Ishikawa (cell line): ENCODE data around the gene PRKAB2.

Experiments
- CEBPB ChIP-seq: IDR thresholded peaks from 2 replicates; pipeline ENCODE4 v1.6.1; 2012
- CREB1 ChIP-seq: IDR thresholded peaks from 2 replicates; pipeline ENCODE4 v1.6.1; 2012; ENCODE audit warnings: low read depth
- EGR1 ChIP-seq: IDR thresholded peaks from 2 replicates; pipeline ENCODE4 v1.6.1; 2012
- EP300 ChIP-seq: IDR thresholded peaks from 2 replicates; pipeline ENCODE4 v1.6.1; 2012; ENCODE audit warnings: borderline replicate concordance
- FOXM1 ChIP-seq: IDR thresholded peaks from 2 replicates; pipeline ENCODE4 v1.6.1; 2012; ENCODE audit warnings: low read depth, borderline replicate concordance
- NFIC ChIP-seq: IDR thresholded peaks from 2 replicates; pipeline ENCODE4 v1.6.1; 2012
- RAD21 ChIP-seq: IDR thresholded peaks from 2 replicates; pipeline ENCODE4 v1.6.1; 2012; ENCODE audit warnings: low read depth
- TAF1 ChIP-seq: IDR thresholded peaks from 2 replicates; pipeline ENCODE4 v1.6.1; 2012; ENCODE audit warnings: low read depth, mild to moderate bottlenecking
- TCF12 ChIP-seq: IDR thresholded peaks from 2 replicates; pipeline ENCODE4 v1.6.1; 2012; ENCODE audit warnings: low read depth
- TEAD4 ChIP-seq: IDR thresholded peaks from 2 replicates; pipeline ENCODE4 v1.6.1; 2012
- YY1 ChIP-seq: IDR thresholded peaks from 2 replicates; pipeline ENCODE4 v1.6.1; 2012; ENCODE audit warnings: low read depth
- ZBTB7A ChIP-seq: IDR thresholded peaks from 2 replicates; pipeline ENCODE4 v1.6.1; 2012; ENCODE audit warnings: low read depth
- TF ChIP-seq, protein P1 (sequence below): IDR thresholded peaks from 2 replicates; pipeline ENCODE4 v1.6.1; 2012
- TF ChIP-seq, protein P2 (sequence below): IDR thresholded peaks from 2 replicates; pipeline ENCODE4 v1.6.1; 2012; ENCODE audit warnings: low read depth, mild to moderate bottlenecking
- TF ChIP-seq, protein P3 (sequence below): IDR thresholded peaks from 2 replicates; pipeline ENCODE4 v1.6.1; 2012

PRKAB2 gene

DNA sequence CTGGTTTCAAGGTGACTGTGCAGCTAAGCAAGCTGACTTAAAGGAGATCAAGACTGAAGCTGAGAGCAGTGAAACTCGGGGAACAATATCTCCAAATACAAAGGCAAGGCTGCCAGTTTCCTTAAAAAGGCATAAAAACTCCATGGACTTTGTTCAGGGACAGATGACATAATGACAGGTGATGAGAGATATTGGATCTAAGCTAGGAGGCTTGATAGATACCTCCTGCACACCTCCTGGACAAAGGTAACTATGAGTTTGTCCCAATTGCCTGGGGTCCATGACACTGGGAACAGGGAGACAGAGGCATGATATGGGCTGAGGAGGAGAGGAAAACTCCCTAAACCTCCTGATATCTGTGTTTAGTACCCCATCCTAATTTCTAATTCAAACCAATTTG lies 55.2 kb downstream of the PRKAB2 start:
- no peak for TF ChIP-seq EP300
- no peak for TF ChIP-seq FOXM1
- no peak for TF ChIP-seq TAF1
- TF ChIP-seq TEAD4, result no peak
- TF ChIP-seq CREB1, result no peak
- TF ChIP-seq, protein P1, sequence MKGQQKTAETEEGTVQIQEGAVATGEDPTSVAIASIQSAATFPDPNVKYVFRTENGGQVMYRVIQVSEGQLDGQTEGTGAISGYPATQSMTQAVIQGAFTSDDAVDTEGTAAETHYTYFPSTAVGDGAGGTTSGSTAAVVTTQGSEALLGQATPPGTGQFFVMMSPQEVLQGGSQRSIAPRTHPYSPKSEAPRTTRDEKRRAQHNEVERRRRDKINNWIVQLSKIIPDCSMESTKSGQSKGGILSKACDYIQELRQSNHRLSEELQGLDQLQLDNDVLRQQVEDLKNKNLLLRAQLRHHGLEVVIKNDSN, result no peak
- no peak for TF ChIP-seq ZBTB7A
- no peak for TF ChIP-seq TCF12
- TF ChIP-seq, protein P2, sequence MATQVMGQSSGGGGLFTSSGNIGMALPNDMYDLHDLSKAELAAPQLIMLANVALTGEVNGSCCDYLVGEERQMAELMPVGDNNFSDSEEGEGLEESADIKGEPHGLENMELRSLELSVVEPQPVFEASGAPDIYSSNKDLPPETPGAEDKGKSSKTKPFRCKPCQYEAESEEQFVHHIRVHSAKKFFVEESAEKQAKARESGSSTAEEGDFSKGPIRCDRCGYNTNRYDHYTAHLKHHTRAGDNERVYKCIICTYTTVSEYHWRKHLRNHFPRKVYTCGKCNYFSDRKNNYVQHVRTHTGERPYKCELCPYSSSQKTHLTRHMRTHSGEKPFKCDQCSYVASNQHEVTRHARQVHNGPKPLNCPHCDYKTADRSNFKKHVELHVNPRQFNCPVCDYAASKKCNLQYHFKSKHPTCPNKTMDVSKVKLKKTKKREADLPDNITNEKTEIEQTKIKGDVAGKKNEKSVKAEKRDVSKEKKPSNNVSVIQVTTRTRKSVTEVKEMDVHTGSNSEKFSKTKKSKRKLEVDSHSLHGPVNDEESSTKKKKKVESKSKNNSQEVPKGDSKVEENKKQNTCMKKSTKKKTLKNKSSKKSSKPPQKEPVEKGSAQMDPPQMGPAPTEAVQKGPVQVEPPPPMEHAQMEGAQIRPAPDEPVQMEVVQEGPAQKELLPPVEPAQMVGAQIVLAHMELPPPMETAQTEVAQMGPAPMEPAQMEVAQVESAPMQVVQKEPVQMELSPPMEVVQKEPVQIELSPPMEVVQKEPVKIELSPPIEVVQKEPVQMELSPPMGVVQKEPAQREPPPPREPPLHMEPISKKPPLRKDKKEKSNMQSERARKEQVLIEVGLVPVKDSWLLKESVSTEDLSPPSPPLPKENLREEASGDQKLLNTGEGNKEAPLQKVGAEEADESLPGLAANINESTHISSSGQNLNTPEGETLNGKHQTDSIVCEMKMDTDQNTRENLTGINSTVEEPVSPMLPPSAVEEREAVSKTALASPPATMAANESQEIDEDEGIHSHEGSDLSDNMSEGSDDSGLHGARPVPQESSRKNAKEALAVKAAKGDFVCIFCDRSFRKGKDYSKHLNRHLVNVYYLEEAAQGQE, result no peak
- no peak for TF ChIP-seq EGR1
- TF ChIP-seq RAD21, result no peak

DNA sequence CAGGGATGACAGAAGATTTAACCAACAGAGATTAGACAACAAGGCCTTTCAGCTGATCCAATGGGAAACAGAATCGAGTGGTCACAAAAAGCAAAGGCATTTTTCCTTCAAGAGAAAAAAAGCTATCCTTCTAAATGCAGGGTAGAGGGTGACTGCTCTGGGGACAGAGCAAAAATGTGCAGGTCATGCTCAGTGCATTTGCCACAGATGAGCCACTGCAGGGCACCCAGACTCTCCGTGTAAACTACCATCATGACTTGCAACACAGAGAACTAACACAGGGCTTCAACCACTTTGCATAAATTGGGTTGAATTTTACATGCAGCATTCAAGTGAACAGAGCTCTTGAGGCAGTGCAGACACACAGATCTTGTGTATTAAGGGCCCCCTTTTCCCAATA lies 56.8 kb downstream of the PRKAB2 start:
- no peak for TF ChIP-seq ZBTB7A
- no peak for TF ChIP-seq FOXM1
- TF ChIP-seq TAF1, result no peak
- no peak for TF ChIP-seq EGR1
- no peak for TF ChIP-seq TEAD4
- TF ChIP-seq, protein P1, result no peak
- TF ChIP-seq, protein P3, sequence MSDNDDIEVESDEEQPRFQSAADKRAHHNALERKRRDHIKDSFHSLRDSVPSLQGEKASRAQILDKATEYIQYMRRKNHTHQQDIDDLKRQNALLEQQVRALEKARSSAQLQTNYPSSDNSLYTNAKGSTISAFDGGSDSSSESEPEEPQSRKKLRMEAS, result no peak
- no peak for TF ChIP-seq RAD21
- no peak for TF ChIP-seq CEBPB
- TF ChIP-seq CREB1, result no peak
- no peak for TF ChIP-seq EP300
- TF ChIP-seq NFIC, result no peak
- no peak for TF ChIP-seq TCF12
- no peak for TF ChIP-seq YY1

DNA sequence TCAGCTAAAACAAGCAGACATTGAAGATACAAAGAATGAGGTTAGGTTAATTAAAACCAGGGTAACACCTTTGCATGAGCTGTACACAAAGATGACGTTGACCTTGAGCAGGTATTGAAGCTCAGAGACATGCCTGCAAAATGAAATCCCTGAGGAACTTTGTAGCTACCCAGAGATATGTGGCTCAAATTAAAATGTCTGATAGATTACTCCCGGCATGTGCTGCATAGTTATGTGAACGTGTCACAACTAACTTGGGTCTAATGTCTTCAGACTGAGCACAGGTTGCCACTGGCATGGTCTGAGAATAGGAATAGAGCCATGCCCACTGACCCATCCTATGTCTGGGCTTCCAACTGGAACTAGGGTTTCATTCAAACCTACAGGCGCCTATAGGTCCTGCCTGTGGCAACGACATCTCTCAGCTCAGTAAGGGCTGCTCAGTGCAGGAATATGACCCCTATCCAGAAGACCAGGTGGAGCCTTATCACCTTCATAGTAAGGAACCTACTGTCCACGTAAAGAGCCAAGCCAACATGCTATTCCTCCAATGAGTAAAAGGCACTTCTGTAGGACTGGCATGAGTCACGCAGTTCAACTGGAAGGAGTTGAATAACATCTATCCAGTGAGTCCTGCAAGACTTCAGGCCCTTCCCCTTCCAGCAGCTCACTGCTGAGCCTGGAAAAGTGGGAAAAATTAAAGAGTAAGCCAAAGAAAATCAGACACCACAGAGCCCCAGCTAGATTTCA lies 60.7 kb downstream of the PRKAB2 start:
- TF ChIP-seq CEBPB, result no peak

DNA sequence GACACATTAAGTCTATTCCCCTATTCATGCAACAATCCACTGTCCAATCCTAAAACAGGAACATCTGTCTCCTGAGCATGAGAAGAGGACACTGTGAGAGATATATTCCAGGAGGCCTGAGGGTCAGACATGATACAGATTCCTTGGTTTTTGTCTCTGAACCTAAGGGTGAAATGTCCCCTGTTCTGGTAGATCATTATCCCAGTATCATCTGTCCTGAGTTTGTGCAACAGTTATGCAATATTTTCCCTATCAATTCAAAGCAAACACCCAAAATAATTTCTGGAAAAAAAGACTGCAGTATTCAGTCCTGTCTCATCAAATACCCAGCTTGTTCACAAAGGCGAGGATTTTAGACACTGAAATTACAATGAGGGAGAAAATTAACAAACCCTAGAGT lies 61.4 kb downstream of the PRKAB2 start:
- no peak for TF ChIP-seq EGR1
- TF ChIP-seq, protein P2, result no peak
- no peak for TF ChIP-seq TEAD4
- TF ChIP-seq CEBPB, result no peak
- TF ChIP-seq FOXM1, result no peak
- TF ChIP-seq EP300, result no peak

DNA sequence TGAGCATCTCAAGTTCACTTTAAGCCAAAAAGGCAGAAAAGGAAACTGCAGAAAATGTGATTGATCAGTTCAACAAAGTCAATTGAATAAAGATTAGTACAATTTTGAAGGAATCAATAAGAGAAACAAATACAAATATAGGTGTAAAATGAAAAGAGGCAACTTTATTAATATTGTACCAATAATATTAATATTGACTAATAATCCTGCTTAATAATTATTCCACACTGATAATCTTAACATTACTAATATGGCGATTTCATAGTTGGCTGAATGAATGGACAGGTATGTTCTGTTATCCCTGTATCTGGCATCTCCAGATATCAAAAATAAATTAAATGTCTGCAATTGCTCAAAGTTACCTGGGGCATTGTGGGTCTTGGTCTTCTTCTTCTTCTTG lies 61.8 kb downstream of the PRKAB2 start:
- no peak for TF ChIP-seq ZBTB7A
- TF ChIP-seq, protein P3, result no peak

DNA sequence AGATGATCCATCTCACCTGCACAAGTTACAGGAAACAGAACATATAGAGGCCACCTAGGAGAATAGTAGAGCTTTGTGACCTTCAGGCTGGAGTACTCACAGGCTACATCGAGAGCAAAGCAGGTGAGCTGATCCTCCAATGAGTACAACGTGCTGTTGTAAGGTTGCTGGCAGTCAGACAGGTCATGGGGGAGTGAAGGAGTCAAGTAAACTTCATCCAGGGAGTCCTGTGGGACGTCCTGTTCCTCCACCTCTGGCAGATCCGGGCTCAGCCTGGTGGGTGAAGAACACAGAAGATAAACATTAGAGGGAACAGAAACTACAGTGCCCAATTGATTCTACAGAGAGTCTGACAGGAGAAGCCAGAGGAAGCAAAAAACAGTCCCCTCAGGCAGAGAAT lies 62.5 kb downstream of the PRKAB2 start:
- TF ChIP-seq EGR1 (no peak), TAF1 (no peak), CEBPB (no peak), YY1 (no peak), EP300 (no peak), CREB1 (no peak), TEAD4 (no peak), RAD21 (no peak), ZBTB7A (no peak), NFIC (no peak)
- TF ChIP-seq, protein P2, result no peak
